Skin of body (tissue), 2 donors: ENCODE measurements around the gene TMEM236. TPM values are rescaled to one million over a fixed set of nuclear protein-coding genes. Genes with fewer than 3 reads are reported as not detected.
"Not testable (repeated sequence)": the region's sequence is repeated elsewhere in the genome, so short reads cannot be mapped to it uniquely, and the experiment has no call there.

Experiments
- DNase-seq: peaks from one replicate; lab custom pipeline; 2025; lab: John Stamatoyannopoulos, UW
- total RNA-seq: library from RNA; depleted of rRNA; stranded (reverse); fragments of >200 nt; gene quantifications from one replicate; pipeline ENCODE4 v1.2.3, GENCODE V29; 2014

Gene TMEM236, protein sequence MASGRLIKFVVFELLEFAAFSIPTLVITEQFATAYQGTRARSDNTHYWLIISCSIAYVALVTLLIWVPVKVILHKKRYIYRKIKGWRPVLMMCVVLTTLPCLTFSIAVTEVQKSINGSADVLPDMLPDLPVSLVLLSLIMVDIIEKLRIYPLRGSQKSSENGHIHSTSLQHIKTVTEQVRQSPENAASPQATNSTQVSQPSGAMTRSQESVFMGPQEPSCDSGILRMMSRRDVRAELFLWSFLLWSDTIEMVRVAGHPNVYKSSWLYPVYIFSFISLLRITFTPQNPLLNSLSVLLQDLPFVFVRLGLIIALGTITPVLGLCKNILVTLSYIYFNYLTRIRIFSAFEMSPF
- total RNA-seq = 0.69 TPM

DNA sequence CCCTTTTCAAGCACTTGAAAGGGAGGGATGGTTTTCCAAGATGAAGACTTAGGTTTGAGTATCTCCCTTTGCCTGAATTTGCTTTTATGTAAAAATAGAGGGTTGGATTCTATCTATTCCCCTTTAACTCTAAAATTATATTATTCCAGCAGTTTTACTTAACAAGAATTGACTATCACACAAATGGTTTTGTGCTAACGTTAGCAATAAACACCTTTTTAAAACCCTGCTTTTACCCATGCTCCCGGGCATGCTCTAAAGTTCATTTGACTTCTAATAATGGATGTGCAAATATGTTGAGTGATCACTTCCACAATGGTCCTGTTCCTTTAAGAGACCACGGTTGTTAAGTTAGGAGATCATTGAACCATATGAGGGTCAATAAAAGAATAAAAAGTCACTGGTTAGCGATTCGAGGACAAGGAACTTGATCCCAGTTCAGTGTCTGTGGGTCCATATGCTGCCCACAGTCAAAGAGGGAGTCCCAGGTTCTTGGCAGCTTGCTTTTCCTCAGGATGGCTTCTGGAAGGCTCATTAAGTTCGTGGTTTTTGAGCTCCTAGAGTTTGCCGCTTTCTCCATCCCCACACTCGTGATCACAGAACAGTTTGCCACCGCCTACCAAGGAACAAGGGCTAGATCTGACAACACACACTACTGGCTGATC, at the start of gene TMEM236:
Gene TMEM236 (plus strand): TSS at position 421 of the 665 bp plus-strand sequence. CDS start 95 bp downstream, at position 516.
- DNase-seq = no peak

- no peak for DNase-seq
Measured at GRCh38 chr10:17703706-17704105, 48.3 kb upstream of the TMEM236 start.

DNA sequence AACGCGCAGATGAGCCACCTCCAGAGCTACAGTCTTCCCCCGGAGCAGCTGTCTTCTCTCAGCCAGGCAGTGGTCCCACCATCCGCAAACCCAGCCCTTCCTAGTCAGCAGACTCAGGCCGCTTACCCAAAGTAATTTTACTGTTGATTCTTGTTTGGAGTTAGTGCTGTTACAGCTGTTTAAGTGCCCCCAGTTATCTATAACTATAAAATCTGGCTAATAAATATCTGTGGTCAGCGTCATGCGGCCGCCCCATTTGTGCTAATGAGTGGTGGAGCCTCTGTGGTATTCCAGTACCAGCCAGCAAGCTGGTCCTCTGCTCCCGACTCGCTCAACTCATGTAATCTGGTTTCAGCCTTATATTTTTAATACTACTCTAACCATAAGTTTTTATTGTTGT, 43.2 kb upstream of the TMEM236 start:
- no peak for DNase-seq

- DNase-seq = no peak
Measured at GRCh38 chr10:17709492-17709891, 42.5 kb upstream of the TMEM236 start.

DNA sequence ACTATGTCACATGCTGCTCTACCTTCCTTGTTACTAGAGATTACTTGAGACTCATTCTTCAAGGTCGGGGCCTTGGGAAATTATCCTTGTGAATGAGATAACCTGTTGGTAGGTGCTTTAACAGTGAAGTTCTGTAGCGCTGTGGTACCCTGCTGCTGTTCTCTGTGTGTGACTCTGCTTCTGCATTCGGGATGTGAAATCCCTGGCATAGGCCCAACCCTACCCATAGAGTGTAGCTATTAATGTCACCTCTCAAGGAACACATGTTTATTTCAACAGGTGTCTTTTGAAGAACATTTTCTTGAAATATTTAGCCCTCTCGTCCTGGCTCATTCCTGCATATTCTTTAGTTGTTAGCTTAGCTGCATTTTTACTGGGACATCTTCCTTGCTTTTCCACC, 41.8 kb upstream of the TMEM236 start:
- DNase-seq = no peak

DNA sequence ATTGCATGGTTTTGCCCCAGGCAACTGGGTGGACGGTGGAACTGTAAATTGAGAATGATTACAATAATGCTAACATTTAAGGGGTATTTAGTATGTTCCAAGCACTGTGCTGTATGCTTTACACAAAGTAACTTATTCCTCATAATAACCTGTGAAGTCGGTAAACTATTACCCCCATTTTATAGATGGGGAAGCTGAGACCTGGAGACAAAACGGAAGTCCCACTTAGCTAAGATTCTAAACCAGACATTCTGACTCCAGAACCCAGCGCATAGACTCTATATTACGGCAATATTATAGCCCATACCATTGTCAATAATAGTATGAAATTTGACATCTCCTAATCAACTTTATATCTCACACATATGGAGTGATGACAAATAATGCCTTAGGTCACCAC, 39.9 kb upstream of the TMEM236 start:
- no peak for DNase-seq

DNA sequence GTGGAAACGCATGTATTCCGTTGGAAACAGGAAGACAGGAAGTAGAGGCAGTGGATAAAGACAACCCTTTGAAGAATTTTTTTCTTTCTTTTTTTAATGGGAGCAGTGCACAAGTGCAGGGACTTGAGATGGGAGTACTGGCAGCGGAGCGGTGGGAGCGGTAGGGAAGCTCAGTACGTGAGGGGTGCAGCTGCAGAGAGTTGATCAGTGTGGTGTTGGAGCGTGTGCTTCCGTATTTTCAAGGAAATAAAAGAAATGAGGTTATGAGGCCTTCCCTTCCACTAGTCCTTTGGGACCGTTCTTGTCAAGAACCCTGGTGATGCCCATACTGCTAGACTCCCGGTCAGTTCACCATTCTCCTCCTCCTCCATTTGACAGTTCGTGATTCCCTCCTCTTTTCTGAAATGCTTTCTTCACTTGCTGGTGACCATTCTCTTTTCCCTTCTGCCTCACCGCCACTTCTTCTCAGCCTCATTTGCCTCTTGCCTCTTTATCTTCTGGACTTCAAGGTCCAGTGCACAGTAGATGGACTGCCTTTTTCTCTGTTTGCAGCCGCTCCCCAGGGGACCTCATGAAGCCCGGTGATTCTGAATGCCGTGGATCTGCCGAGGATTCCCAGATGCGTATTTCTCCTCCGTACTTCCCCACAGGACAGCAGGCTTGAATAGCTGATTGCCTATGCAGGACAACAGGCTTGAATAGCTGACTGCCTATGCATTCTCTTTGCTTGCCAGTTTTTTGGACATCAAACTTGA, 39.1 kb upstream of the TMEM236 start:
- DNase-seq = no peak

DNA sequence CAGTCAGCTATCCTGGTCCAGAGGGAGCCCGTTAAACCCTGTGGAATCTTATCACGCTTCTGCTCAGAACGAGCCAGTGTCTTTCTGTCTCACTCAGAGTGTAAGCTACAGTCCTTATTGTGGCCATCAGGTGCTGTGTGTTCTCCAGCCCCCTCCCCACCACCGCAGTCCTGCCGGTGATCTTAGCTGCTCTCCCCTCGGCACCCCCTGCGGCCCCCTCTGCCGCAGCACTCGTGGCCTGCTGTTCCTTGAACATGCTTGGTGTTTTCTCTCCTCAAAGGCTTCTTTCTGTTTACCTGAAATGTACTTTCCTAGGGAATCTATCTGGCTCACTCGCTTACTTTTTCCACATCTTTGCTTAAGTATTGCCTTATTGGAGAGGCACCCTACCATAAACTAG, 38.2 kb upstream of the TMEM236 start:
- no peak for DNase-seq

GRCh38 chr10:17716161-17716560, 35.8 kb upstream of the TMEM236 start:
- no peak for DNase-seq

- DNase-seq = not testable (repeated sequence)
Measured at GRCh38 chr10:17722317-17723014, 29.5 kb upstream of the TMEM236 start.

DNA sequence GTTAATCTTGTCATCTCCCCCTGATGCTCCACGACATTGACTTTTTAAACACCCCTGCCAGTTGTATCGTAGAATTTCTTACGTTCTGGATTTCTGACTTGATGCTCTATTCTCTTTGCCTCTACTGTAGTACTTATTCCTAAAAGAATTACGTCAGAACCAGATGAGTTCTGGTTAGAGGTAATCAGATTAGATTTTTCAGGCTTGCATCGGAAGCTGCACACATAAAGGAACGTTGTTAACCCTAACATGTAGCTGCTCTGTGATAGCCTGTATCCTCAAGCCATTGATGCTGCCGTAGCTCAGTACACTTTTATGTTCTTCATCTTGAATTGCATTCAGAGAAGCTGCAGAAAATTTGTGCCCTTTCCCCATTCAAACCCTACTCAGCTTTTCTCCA, 26.3 kb upstream of the TMEM236 start:
- DNase-seq = no peak

GRCh38 chr10:17729630-17730029, 22.4 kb upstream of the TMEM236 start:
- no peak for DNase-seq

DNA sequence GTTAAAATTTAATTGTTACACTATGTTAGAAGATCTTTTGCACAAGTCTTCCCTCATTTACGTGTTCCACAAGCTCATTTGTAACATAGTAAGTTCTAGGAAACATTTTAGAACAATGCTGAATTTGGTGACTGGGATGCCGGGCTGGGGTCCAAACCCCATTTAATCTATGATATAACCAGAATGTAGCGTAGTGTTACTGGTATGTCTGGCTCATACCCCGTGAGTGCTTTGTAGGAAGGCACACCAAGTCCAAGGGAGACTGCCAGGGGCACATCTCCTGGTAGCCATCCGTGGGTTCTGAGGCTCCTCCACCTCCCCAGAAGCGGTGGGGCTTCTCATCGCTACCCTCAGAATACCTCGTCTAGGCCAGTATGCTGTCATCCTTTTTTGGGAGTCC, 21.3 kb upstream of the TMEM236 start:
- DNase-seq = no peak

- no peak for DNase-seq
Measured at GRCh38 chr10:17731331-17732020, 20.5 kb upstream of the TMEM236 start.

GRCh38 chr10:17733620-17734019, 18.4 kb upstream of the TMEM236 start:
- no peak for DNase-seq

- DNase-seq = no peak
Measured at GRCh38 chr10:17734432-17735080, 17.4 kb upstream of the TMEM236 start.

DNA sequence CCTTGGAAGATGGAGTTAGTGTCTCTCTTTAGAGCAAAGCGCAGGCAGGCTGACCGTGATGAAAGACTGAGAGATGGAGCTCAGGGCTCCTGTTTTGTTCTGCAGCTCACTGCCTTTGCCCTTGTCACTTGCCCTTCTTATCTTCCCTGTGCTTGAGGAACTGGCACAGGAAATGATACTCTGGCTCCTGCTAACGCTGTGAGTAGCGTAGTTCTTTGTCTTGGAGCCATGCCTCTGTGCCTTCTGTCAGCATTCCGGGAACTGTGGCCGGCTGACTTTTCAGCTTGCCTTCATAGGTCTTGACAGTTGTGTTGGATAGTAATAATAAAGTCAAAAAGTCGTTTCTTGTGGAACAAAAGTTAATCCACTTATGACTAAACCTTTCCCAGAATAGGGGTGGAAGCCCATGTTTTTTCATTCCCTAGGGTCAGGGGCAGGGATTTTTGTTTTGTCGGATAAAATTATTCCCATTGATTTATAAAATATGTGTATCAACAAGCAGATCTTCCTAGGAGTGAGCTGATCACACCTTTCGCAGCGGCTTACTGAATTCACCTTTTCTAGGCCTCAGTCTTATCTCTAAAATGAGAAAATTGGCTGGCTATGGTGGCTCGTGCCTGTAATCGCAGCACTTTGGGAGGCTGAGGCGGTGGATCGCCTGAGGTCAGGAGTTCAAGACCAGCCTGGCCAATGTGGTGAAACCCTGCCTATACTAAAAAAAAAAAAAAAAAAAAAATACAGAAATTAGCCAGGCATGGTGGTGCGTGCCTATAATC, 16.6 kb upstream of the TMEM236 start:
- DNase-seq = no peak

GRCh38 chr10:17736223-17736622, 15.8 kb upstream of the TMEM236 start:
- DNase-seq = no peak

- no peak for DNase-seq
Measured at GRCh38 chr10:17737027-17737965, 14.7 kb upstream of the TMEM236 start.
